Spleen (tissue), 11 donors: Measurements from ENCODE around the gene S100A16. TPM values are rescaled to one million over a fixed set of nuclear protein-coding genes. Genes with fewer than 3 reads are reported as not detected.
"Not testable (repeated sequence)": the region's sequence is repeated elsewhere in the genome, so short reads cannot be mapped to it uniquely, and the experiment has no call there.

Experiments
- DNase-seq: peaks from one replicate; pipeline ENCODE4 v3.0.0-alpha.2; 2020
- H3K27ac ChIP-seq, 8 donors: fragments of 200-600 bp; sonication (generic) in 7 of 8; 1 replicate in 4 of 8; 2 replicates in 4 of 8; pipeline versions ENCODE4 v1.5.0 to v1.8.0; 2016 to 2021; ENCODE audit warnings: inconsistent platforms in 4 of 8, mild to moderate bottlenecking in 4 of 8, moderate library complexity in 1 of 8
- H3K27me3 ChIP-seq, 7 donors: fragments of 200-600 bp; sonication (generic) in 6 of 7; replicated peaks in 1 of 7; 1 replicate in 4 of 7; 2 replicates in 3 of 7; pipeline versions ENCODE4 v1.5.0 to v1.8.0; 2016 to 2021; ENCODE audit warnings: inconsistent platforms in 3 of 7, mild to moderate bottlenecking in 1 of 7
- H3K36me3 ChIP-seq, 6 donors: fragments of 200-600 bp; sonication (generic) in 5 of 6; 1 replicate in 4 of 6; 2 replicates in 2 of 6; pipeline versions ENCODE4 v1.5.0 to v1.8.0; 2016 to 2021; ENCODE audit warnings: inconsistent platforms in 2 of 6
- H3K4me1 ChIP-seq, 6 donors: fragments of 200-600 bp; sonication (generic) in 5 of 6; 1 replicate in 3 of 6; 2 replicates in 3 of 6; pipeline versions ENCODE4 v1.5.0 to v1.8.0; 2016 to 2021; ENCODE audit warnings: inconsistent platforms in 3 of 6
- H3K4me3 ChIP-seq, 8 donors: fragments of 200-600 bp; sonication (generic) in 7 of 8; 1 replicate in 4 of 8; 2 replicates in 4 of 8; pipeline versions ENCODE4 v1.5.0 to v1.8.0; 2016 to 2021; ENCODE audit warnings: inconsistent platforms in 4 of 8, mild to moderate bottlenecking in 4 of 8, moderate library complexity in 2 of 8
- H3K9me3 ChIP-seq, 8 donors: fragments of 200-600 bp; sonication (generic) in 7 of 8; 1 replicate in 4 of 8; 2 replicates in 4 of 8; pipeline versions ENCODE4 v1.5.0 to v1.8.0; 2016 to 2021; ENCODE audit warnings: inconsistent platforms in 4 of 8
- POLR2A ChIP-seq, 3 donors: fragments of 450-650 bp; IDR thresholded peaks; one replicate each; pipeline ENCODE4 v1.5.1; 2017; ENCODE audit warnings: antibody characterized with exemption in 3 of 3, mild to moderate bottlenecking in 1 of 3
- POLR2AphosphoS5 ChIP-seq, 3 donors: sonication (generic); formaldehyde crosslinking; IDR thresholded peaks; one replicate each; pipeline ENCODE4 v1.5.1; 2017; ENCODE audit warnings: antibody characterized with exemption in 3 of 3
- WGBS, 5 donors: extraction: QIAGEN DNeasy Blood & Tissue Kit in 3 of 5; methylation state at CpG; one replicate each; pipeline versions ENCODE4 v1.1.5 to v1.1.7; 2013 to 2018; 5-methylcytosine and 5-hydroxymethylcytosine counted together
- intact Hi-C: fragments of 100-400 bp; cut with DNase I; formaldehyde crosslinking; loops from one replicate; pipeline ENCODE4 v1.15.0; 2023; ENCODE audit warnings: low total_unique reads
- polyA plus RNA-seq, 3 donors: library from polyadenylated mRNA; stranded (reverse); fragments of 200-250 nt; gene quantifications; one replicate each; pipeline ENCODE4 v1.2.1, GENCODE V29; 2013
- total RNA-seq, 7 donors: library from RNA; depleted of rRNA in 3 of 7; stranded (reverse); fragments of >200 nt in 3 of 7; fragmentation: NEBNext Ultra II Directional in 4 of 7; extraction: Animal tissue kit (Norgen Biotek cat#: 25700) in 4 of 7; gene quantifications; one replicate each; pipeline versions ENCODE4 v1.1.0 to v1.2.1, GENCODE V29; 2016 to 2021
- TF ChIP-seq, protein P1 (sequence below), 11 experiments: fragments of 200-600 bp in 7 of 11; fragments of 450-650 bp in 4 of 11; sonication (generic) in 4 of 11; IDR thresholded peaks in 8 of 11; conservative IDR thresholded peaks in 3 of 11; 1 replicate in 7 of 11; 2 replicates in 4 of 11; pipeline versions ENCODE4 v1.4.0 to v1.8.0; 2016 to 2021; ENCODE audit warnings: antibody characterized with exemption in 11 of 11, inconsistent platforms in 4 of 11, mild to moderate bottlenecking in 1 of 11
- donor health status: healthy with polysubstance abuse.
- donor health status: DM: no; HTN: no; CAD: no; lungs with moderate emphysema.
- donor health status: DM: no; HTN: no; CAD: no.
- donor health status: Bipolar disorder and iron deficiency.
- donor health status: healthy.
- donor health status: DM: no; HTN: no; CAD: no.
- donor health status: DM: yes; HTN: yes; CAD: no.

The S100A16 gene
- total and polyA plus RNA-seq, 10 donors = 52.0 to 111 (median 91.6) TPM

- TF ChIP-seq POLR2A (IDR thresholded peaks at IDR 0.05) (no peak), POLR2AphosphoS5 (IDR thresholded peaks at IDR 0.05) (no peak)
- TF ChIP-seq, protein P1, sequence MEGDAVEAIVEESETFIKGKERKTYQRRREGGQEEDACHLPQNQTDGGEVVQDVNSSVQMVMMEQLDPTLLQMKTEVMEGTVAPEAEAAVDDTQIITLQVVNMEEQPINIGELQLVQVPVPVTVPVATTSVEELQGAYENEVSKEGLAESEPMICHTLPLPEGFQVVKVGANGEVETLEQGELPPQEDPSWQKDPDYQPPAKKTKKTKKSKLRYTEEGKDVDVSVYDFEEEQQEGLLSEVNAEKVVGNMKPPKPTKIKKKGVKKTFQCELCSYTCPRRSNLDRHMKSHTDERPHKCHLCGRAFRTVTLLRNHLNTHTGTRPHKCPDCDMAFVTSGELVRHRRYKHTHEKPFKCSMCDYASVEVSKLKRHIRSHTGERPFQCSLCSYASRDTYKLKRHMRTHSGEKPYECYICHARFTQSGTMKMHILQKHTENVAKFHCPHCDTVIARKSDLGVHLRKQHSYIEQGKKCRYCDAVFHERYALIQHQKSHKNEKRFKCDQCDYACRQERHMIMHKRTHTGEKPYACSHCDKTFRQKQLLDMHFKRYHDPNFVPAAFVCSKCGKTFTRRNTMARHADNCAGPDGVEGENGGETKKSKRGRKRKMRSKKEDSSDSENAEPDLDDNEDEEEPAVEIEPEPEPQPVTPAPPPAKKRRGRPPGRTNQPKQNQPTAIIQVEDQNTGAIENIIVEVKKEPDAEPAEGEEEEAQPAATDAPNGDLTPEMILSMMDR (IDR thresholded peaks at IDR 0.05 in 8 of 11, conservative IDR thresholded peaks at IDR 0.05 in 3 of 11) = no peak
- peaks cover 0 to 24% (median 13%) of the 10 kb centered on the region in 6 donors for H3K4me1 ChIP-seq
- intact Hi-C loops = no loop called here
- no peaks in the 10 kb centered on the region for H3K36me3 ChIP-seq
- H3K27ac ChIP-seq = peak overlapping the region in 3 of 8 donors; percentile 39 to 65 (median 52)
- H3K27me3 ChIP-seq = no peaks in the 10 kb centered on the region
- H3K9me3 ChIP-seq = no peaks in the 10 kb centered on the region
- no peak for DNase-seq
- WGBS, 5 donors = 60 to 81% (median 64%) methylated on average over 2 of the region's 2 CpGs
- H3K4me3 ChIP-seq = no peak overlapping the region
These were observed 24.5 kb downstream of the S100A16 start for GRCh38 chr1:153588482-153588881.

- H3K9me3 ChIP-seq, H3K36me3 ChIP-seq, H3K27me3 ChIP-seq, intact Hi-C loops, H3K4me3 ChIP-seq: not testable (repeated sequence)
- Histone ChIP-seq H3K27ac (peak overlapping the region in 5 of 8 donors; percentile 38 to 65 (median 52)), H3K4me1 (peaks cover 0 to 24% (median 13%) of the 10 kb centered on the region in 6 donors)
- 88 to 94% (median 88%) methylated on average over 10 of the region's 10 CpGs for WGBS, 5 donors
- peak; percentile 18 for DNase-seq
These were observed 24.9 kb downstream of the S100A16 start for GRCh38 chr1:153588033-153588432.

DNA sequence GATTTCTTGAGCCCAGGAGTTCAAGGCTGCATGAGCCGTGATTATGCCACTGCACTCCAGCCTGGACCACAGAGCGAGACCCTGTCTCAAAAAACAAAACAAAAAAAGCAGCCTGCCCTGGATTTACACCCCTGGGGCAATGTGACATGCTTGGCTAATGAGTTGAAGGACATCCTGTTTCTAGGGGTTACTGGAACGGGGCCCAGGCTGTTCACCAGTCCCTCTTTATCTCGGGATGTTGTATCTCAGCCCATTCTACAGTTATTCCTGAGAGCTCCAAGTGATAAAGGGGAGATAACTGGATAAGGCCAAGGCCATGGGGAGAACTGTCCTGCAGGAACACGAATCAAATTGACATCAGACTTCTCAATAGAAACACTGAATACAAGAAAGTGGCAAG lies 25.6 kb downstream of the S100A16 start:
- Histone ChIP-seq H3K4me3 (no peak overlapping the region), H3K27ac (peak overlapping the region in 7 of 8 donors; percentile 9 to 65 (median 39))

DNA sequence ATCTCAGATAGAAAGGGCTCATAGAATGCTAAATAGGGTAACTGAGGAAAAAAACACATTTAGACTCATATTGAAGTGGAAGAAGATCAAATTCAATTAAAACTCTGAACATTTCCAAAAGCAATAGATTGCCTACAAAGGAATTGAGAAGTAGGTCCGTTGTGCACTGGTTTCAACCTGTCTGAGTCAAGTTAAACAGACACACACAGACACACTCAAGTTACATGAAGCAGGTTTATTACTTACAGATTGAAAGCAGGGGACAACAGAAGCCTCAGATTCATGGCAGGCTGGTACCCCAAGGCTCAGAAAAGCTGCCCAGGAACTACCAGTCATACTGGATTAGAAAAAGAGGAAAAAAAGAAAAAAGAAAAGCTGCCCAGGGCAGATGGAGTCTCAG lies 26.6 kb downstream of the S100A16 start:
- Histone ChIP-seq H3K27me3 (no peaks in the 10 kb centered on the region), H3K4me1 (peaks cover 0 to 24% (median 13%) of the 10 kb centered on the region in 6 donors), H3K36me3 (no peaks in the 10 kb centered on the region), H3K4me3 (no peak overlapping the region), H3K27ac (peak overlapping the region in 5 of 8 donors; percentile 29 to 65 (median 52)), H3K9me3 (no peaks in the 10 kb centered on the region)
- DNase-seq = no peak
- TF ChIP-seq, protein P1 (IDR thresholded peaks at IDR 0.05 in 8 of 11, conservative IDR thresholded peaks at IDR 0.05 in 3 of 11) = no peak
- TF ChIP-seq POLR2A (IDR thresholded peaks at IDR 0.05) (no peak), POLR2AphosphoS5 (IDR thresholded peaks at IDR 0.05) (no peak)
- 44 to 64% (median 57%) methylated on average over 1 of the region's 1 CpG for WGBS, 5 donors
- intact Hi-C loops = no loop called here

More for the DNA sequence above, 25.6 kb downstream of the S100A16 start:
- H3K9me3 ChIP-seq = no peaks in the 10 kb centered on the region
- H3K27me3 ChIP-seq = no peaks in the 10 kb centered on the region
- intact Hi-C loops = no loop called here
- H3K36me3 ChIP-seq = no peaks in the 10 kb centered on the region
- peaks cover 0 to 24% (median 13%) of the 10 kb centered on the region in 6 donors for H3K4me1 ChIP-seq
- 44 to 76% (median 53%) methylated on average over 5 of the region's 5 CpGs for WGBS, 5 donors
- peak; percentile 50 for DNase-seq
- TF ChIP-seq POLR2AphosphoS5 (IDR thresholded peaks at IDR 0.05) (no peak), POLR2A (IDR thresholded peaks at IDR 0.05) (no peak)
- TF ChIP-seq, protein P1 (IDR thresholded peaks at IDR 0.05 in 8 of 11, conservative IDR thresholded peaks at IDR 0.05 in 3 of 11) = no peak

DNA sequence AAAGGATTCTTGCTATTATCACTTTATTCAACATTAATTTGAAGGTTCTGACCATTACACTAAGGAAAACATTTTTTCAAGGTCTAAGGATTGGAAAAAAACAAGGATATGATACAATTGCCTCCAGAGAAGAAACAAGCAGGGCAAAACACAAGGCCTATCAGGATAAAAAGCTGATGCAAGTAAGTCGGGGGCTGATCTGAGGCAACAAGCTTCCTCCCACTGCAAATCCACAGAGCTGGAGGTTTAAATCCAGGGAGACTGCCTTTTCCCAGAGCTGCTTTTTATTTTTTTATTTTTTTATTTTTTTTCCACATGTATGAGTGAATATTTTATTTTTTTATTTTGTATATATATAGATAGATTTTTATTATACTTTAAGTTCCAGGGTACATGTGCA lies 27.9 kb downstream of the S100A16 start:
- no peak for DNase-seq
- H3K27me3 ChIP-seq = no peaks in the 10 kb centered on the region
- peaks cover 0 to 24% (median 13%) of the 10 kb centered on the region in 6 donors for H3K4me1 ChIP-seq
- no peaks in the 10 kb centered on the region for H3K9me3 ChIP-seq
- TF ChIP-seq POLR2AphosphoS5 (IDR thresholded peaks at IDR 0.05) (no peak), POLR2A (IDR thresholded peaks at IDR 0.05) (no peak)
- TF ChIP-seq, protein P1 (IDR thresholded peaks at IDR 0.05 in 8 of 11, conservative IDR thresholded peaks at IDR 0.05 in 3 of 11) = no peak
- no peaks in the 10 kb centered on the region for H3K36me3 ChIP-seq
- WGBS, 5 donors = 43 to 65% (median 54%) methylated on average over 1 of the region's 1 CpG
- H3K4me3 ChIP-seq = no peak overlapping the region
- H3K27ac ChIP-seq = peak overlapping the region in 2 of 8 donors; percentile 9 to 39
- intact Hi-C loops = no loop called here
